MM.1S (cell line): ENCODE data around the gene ELMO1.

Source experiments
- CTCF ChIP-seq: fragments of 300-600 bp; sonication (generic); IDR thresholded peaks from 2 replicates; pipeline ENCODE4 v1.5.1; 2016; ENCODE audit warnings: antibody characterized with exemption, low read length, mixed read lengths
- EZH2 ChIP-seq: fragments of 300-600 bp; sonication (generic); optimal IDR thresholded peaks from 2 replicates; pipeline ENCODE3; 2017; ENCODE audit warnings: low read depth, mild to moderate bottlenecking, antibody characterized with exemption, low read length, mixed read lengths

GRCh38 chr7:37353949-37354655, 94.6 kb downstream of the ELMO1 start:
- TF ChIP-seq CTCF, result no peak
- no peak for TF ChIP-seq EZH2
